MM.1S (cell line): ENCODE results near the gene DOCK4.

Experiments
- CTCF ChIP-seq: fragments of 300-600 bp; sonication (generic); IDR thresholded peaks from 2 replicates; pipeline ENCODE4 v1.5.1; 2016; ENCODE audit warnings: antibody characterized with exemption, low read length, mixed read lengths
- EZH2 ChIP-seq: fragments of 300-600 bp; sonication (generic); optimal IDR thresholded peaks from 2 replicates; pipeline ENCODE3; 2017; ENCODE audit warnings: low read depth, mild to moderate bottlenecking, antibody characterized with exemption, low read length, mixed read lengths
- EZH2phosphoT487 ChIP-seq: fragments of 300-600 bp; sonication (generic); IDR thresholded peaks from 2 replicates; pipeline ENCODE4 v1.6.1; 2018; ENCODE audit warnings: antibody characterized with exemption, low read length

GRCh38 chr7:112213735-112214134 is 7.5 kb upstream of the DOCK4 start:
- TF ChIP-seq CTCF = no peak
- no peak for TF ChIP-seq EZH2phosphoT487
- TF ChIP-seq EZH2 = no peak
